ENCODE data around the gene CXorf38.

DNA sequence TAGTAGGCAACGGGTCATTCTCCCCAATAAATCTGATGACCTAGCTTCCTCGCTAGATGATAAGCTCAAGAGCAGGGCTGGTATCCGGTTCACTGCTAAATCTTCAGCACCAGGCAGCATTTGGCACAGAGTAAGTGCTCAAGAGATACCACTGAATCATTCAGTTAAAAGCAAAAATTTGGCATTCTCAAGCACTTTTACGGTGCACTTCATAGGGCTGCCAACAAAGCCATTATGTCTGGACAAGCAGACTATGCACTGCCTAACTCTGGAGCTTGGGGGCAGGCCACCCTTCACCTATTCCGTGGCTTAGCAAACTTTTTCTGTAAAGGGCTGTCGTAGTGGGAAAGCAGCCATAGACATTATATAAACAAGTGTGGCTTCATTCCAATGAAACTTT is 23.8 kb upstream of the CXorf38 start:
- TF ChIP-seq POLR2AphosphoS5 (IDR thresholded peaks at IDR 0.05; ENCODE audit: low read depth) (no peak), EZH2 (IDR thresholded peaks at IDR 0.05; ENCODE audit: low read depth, unreplicated experiment) (no peak), JUNB (IDR thresholded peaks at IDR 0.05; ENCODE audit: unreplicated experiment) (no peak), ZNF114 (CRISPR knock-in tag; IDR thresholded peaks at IDR 0.05) (no peak), CREB1 (CRISPR knock-in tag; IDR thresholded peaks at IDR 0.05; ENCODE audit: low read depth) (no peak), EZH2phosphoT487 (IDR thresholded peaks at IDR 0.05; ENCODE audit: unreplicated experiment) (no peak), STAT1 (IDR thresholded peaks at IDR 0.05; ENCODE audit: unreplicated experiment) (no peak), NANOG (IDR thresholded peaks at IDR 0.05; ENCODE audit: borderline replicate concordance) (no peak)
- TF ChIP-seq, protein P1, sequence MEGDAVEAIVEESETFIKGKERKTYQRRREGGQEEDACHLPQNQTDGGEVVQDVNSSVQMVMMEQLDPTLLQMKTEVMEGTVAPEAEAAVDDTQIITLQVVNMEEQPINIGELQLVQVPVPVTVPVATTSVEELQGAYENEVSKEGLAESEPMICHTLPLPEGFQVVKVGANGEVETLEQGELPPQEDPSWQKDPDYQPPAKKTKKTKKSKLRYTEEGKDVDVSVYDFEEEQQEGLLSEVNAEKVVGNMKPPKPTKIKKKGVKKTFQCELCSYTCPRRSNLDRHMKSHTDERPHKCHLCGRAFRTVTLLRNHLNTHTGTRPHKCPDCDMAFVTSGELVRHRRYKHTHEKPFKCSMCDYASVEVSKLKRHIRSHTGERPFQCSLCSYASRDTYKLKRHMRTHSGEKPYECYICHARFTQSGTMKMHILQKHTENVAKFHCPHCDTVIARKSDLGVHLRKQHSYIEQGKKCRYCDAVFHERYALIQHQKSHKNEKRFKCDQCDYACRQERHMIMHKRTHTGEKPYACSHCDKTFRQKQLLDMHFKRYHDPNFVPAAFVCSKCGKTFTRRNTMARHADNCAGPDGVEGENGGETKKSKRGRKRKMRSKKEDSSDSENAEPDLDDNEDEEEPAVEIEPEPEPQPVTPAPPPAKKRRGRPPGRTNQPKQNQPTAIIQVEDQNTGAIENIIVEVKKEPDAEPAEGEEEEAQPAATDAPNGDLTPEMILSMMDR (conservative IDR thresholded peaks at IDR 0.05; ENCODE audit: low read depth in 2 of 2), result no peak
- TF ChIP-seq, protein P2, sequence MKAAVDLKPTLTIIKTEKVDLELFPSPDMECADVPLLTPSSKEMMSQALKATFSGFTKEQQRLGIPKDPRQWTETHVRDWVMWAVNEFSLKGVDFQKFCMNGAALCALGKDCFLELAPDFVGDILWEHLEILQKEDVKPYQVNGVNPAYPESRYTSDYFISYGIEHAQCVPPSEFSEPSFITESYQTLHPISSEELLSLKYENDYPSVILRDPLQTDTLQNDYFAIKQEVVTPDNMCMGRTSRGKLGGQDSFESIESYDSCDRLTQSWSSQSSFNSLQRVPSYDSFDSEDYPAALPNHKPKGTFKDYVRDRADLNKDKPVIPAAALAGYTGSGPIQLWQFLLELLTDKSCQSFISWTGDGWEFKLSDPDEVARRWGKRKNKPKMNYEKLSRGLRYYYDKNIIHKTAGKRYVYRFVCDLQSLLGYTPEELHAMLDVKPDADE (IDR thresholded peaks at IDR 0.05), result no peak
- TF ChIP-seq, protein P3, sequence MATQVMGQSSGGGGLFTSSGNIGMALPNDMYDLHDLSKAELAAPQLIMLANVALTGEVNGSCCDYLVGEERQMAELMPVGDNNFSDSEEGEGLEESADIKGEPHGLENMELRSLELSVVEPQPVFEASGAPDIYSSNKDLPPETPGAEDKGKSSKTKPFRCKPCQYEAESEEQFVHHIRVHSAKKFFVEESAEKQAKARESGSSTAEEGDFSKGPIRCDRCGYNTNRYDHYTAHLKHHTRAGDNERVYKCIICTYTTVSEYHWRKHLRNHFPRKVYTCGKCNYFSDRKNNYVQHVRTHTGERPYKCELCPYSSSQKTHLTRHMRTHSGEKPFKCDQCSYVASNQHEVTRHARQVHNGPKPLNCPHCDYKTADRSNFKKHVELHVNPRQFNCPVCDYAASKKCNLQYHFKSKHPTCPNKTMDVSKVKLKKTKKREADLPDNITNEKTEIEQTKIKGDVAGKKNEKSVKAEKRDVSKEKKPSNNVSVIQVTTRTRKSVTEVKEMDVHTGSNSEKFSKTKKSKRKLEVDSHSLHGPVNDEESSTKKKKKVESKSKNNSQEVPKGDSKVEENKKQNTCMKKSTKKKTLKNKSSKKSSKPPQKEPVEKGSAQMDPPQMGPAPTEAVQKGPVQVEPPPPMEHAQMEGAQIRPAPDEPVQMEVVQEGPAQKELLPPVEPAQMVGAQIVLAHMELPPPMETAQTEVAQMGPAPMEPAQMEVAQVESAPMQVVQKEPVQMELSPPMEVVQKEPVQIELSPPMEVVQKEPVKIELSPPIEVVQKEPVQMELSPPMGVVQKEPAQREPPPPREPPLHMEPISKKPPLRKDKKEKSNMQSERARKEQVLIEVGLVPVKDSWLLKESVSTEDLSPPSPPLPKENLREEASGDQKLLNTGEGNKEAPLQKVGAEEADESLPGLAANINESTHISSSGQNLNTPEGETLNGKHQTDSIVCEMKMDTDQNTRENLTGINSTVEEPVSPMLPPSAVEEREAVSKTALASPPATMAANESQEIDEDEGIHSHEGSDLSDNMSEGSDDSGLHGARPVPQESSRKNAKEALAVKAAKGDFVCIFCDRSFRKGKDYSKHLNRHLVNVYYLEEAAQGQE (IDR thresholded peaks at IDR 0.05; ENCODE audit: unreplicated experiment), result no peak

All from GM23338 (cell line).